Small intestine (tissue), 7 donors: ENCODE data around the gene FAM72C. TPM values are rescaled to one million over a fixed set of nuclear protein-coding genes. Genes with fewer than 3 reads are reported as not detected.
"Not testable (repeated sequence)": the region's sequence is repeated elsewhere in the genome, so short reads cannot be mapped to it uniquely, and the experiment has no call there.

Experiments
- DNase-seq, 2 donors: peaks; one replicate each; pipeline versions ENCODE4 v3.0.0 to v3.0.0-alpha.2; 2013
- FAIRE-seq: peaks from 2 replicates; lab custom pipeline; 2012; peaks lifted over from hg19 to GRCh38; lab: Jason Lieb, UNC
- H3K27ac ChIP-seq, 3 donors: one replicate each; pipeline ENCODE4 v1.5.1; 2013; ENCODE audit warnings: low read length in 2 of 3, mild to moderate bottlenecking in 2 of 3, control low read depth in 1 of 3, inconsistent platforms in 1 of 3, low read depth in 1 of 3, moderate library complexity in 1 of 3
- H3K27me3 ChIP-seq, 3 donors: one replicate each; pipeline ENCODE4 v1.6.1; 2013; ENCODE audit warnings: low read length in 3 of 3, inconsistent platforms in 1 of 3; ENCODE audit not compliant: control insufficient read depth in 3 of 3, insufficient read depth in 3 of 3
- H3K36me3 ChIP-seq, 3 donors: one replicate each; pipeline ENCODE4 v1.6.1; 2013; ENCODE audit warnings: low read length in 3 of 3, inconsistent platforms in 1 of 3, low read depth in 1 of 3, mild to moderate bottlenecking in 1 of 3, moderate library complexity in 1 of 3; ENCODE audit not compliant: control insufficient read depth in 3 of 3, insufficient read depth in 2 of 3
- H3K4me1 ChIP-seq, 3 donors: one replicate each; pipeline ENCODE4 v1.6.1; 2013; ENCODE audit warnings: low read length in 2 of 3, inconsistent platforms in 1 of 3, low read depth in 1 of 3, mild to moderate bottlenecking in 1 of 3, moderate library complexity in 1 of 3; ENCODE audit not compliant: control insufficient read depth in 3 of 3, insufficient read depth in 2 of 3
- H3K4me3 ChIP-seq, 3 donors: one replicate each; pipeline ENCODE4 v1.5.1; 2013; ENCODE audit warnings: low read length in 3 of 3, control low read depth in 1 of 3, inconsistent platforms in 1 of 3, low read depth in 1 of 3, mild to moderate bottlenecking in 1 of 3, moderate library complexity in 1 of 3
- H3K9me3 ChIP-seq, 2 donors: one replicate each; pipeline ENCODE4 v1.6.1; 2013; ENCODE audit warnings: low read depth in 1 of 2, low read length in 1 of 2; ENCODE audit not compliant: control insufficient read depth in 2 of 2, insufficient read depth in 1 of 2
- WGBS, 3 donors: extraction: QIAGEN DNeasy Blood & Tissue Kit; methylation state at CpG; one replicate each; pipeline ENCODE4 v1.1.7; 2013; 5-methylcytosine and 5-hydroxymethylcytosine counted together
- polyA plus RNA-seq, 4 donors: library from polyadenylated mRNA; stranded (reverse) in 3 of 4; unstranded in 1 of 4; fragments of 200-250 nt in 3 of 4; fragments of 120-200 nt in 1 of 4; gene quantifications; one replicate each; pipeline versions ENCODE4 v1.2.1 to v1.2.3, GENCODE V29; 2013
- donor health status: healthy with polysubstance abuse.
- donor health status: control.
- donor health status: control.
- donor health status: Bipolar disorder and iron deficiency.
- donor health status: healthy.

Gene FAM72C
- polyA plus RNA-seq, 4 donors = 0.22 to 1.6 (median 1.3) TPM; not detected in 1

DNA sequence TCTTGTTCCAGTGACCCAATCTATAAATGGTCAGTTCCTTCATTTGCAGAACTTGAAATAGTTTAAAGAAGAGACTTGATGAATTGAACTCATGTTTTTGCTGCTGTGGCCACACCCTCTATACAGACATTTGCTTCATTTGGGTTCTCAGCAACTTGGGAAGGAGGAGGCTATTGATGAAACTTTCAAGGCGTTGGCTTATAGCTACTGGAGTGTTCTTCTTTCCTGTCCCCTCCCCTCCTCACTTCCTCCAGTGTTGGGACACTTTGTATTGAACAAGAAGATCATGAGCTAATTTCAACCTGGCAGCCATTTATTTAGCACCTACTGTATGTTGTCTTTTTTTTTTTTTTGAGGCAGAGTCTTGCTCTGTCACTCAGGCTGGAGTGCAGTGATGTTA lies 17.9 kb upstream of the FAM72C start:
- not testable (repeated sequence) for DNase-seq, H3K27ac ChIP-seq, H3K4me3 ChIP-seq, H3K9me3 ChIP-seq, FAIRE-seq, H3K36me3 ChIP-seq, H3K4me1 ChIP-seq, H3K27me3 ChIP-seq
- no CpG with 5 or more reads among the region's 1 CpG for WGBS, 3 donors

DNA sequence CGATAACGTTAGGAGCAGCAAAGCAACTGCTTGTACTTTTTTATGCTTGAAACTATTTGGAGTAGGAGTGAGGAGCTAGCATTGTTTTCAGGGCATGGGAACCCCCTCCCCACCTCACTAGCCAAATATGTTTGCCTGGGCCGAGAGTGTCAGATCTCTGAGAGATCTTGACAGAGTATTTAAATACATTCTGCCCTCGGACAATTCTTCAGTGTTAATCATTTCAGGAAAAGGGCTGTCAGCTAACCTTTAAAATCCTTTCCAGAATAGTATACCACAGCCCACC lies 17.6 kb upstream of the FAM72C start:
- WGBS, 3 donors = no CpG with 5 or more reads among the region's 4 CpGs
- not testable (repeated sequence) for FAIRE-seq, H3K27me3 ChIP-seq

DNA sequence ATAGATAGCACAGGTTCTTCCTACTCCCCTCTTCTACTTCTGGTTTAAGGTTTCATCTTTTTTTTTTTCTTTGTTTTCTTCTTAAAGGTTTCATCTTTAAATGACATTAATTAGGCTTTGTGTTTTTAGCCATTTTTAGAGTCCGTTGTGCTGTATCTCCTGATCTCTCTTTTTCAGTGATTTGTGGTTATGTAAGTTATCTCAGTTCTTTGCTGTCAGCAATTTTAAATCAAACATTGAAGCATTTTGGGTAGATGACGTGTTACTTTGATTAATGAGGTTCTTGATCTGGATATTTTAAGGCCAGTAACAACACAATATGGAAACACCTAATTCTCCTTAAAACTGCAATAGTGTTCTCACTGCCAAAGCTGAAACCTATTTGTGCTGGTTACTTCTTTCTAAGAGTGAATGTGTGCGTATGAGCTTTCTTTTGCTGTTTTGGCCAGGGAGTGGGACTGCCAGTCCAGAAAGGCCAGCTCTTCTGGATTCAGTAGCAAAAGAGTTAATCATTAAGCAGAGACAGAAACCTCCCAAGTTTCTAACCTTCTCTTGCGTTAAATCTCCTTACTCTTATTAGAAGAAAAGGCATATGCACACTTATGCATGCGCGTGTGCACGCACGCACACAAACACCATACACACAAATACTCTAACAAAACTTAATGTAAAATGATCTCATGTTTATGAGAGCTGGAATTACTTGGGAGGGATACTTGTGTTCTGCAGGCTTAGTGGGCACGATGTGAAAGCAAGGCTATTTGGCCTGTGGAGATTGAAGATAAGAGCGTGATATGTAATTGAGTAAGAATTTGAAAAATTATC lies 17.0 kb upstream of the FAM72C start:
- H3K4me1 ChIP-seq, H3K9me3 ChIP-seq, H3K36me3 ChIP-seq, FAIRE-seq, H3K4me3 ChIP-seq, H3K27me3 ChIP-seq, H3K27ac ChIP-seq, DNase-seq: not testable (repeated sequence)
- 55 to 92% (median 78%) methylated on average over 1 of the region's 10 CpGs for WGBS, 3 donors

More for the DNA sequence above, 17.6 kb upstream of the FAM72C start:
- not testable (repeated sequence) for H3K4me1 ChIP-seq, H3K9me3 ChIP-seq, DNase-seq, H3K36me3 ChIP-seq, H3K27ac ChIP-seq, H3K4me3 ChIP-seq

DNA sequence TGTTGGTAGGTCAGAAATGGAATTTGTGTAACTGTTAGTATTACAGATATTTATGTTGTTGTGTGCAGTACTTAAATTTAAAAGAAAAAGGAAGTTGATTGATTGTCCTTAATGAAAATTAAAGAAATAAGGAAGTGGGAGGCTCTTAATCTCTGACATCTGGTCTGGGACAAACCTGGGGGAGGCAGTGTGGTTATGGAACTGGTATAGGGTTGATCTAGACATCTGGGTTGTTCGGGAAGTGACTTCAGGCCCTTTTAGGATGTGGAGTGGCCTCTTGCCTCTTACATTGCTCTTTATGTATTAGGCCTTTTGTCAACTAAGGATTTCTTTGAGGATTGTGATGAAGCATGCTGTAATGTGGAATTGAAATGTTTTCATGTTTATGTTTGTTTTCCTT lies 16.1 kb upstream of the FAM72C start:
- not testable (repeated sequence) for H3K4me1 ChIP-seq, H3K27me3 ChIP-seq, H3K36me3 ChIP-seq, DNase-seq, H3K27ac ChIP-seq, H3K9me3 ChIP-seq, H3K4me3 ChIP-seq, FAIRE-seq
- WGBS, 3 donors = no CpG with 5 or more reads among the region's 1 CpG

DNA sequence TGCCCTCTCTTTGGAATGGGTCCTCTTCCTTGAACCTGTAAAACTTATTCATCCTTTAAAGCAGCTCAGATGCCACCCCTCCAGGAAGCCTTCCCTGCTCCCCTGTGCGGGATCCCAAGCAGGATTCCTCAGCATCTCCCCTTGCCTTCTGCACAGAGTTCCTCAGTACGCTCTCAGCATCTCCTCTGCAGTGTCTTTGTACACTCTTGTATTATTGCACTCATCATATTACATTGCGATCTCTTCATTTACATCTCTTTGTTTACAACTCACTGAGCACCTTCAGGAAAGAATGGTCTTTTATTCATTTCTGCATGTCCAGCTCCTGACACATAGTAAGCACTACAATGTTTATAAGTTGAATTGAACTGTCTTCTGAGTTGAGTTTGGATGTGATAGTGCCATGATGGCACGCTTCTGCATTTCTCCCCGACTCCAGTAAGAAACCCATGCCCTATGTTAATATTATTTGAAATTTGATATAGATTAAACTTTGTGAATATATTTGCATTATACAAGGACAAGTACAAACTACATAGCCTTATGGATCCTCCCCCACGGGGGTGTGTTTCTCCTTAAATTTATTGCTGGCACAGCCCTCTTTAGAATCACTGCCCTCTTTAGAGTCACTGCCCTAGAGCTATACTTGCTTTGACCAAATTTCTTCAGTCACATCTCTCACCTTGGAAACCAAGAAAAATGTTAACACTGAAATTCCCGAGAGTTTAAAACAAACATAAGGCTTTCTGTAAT lies 13.1 kb upstream of the FAM72C start:
- FAIRE-seq, H3K4me1 ChIP-seq, H3K9me3 ChIP-seq, H3K4me3 ChIP-seq, H3K27ac ChIP-seq, H3K36me3 ChIP-seq, H3K27me3 ChIP-seq, DNase-seq: not testable (repeated sequence)
- 89 to 98% (median 94%) methylated on average over 3 of the region's 7 CpGs for WGBS, 3 donors

DNA sequence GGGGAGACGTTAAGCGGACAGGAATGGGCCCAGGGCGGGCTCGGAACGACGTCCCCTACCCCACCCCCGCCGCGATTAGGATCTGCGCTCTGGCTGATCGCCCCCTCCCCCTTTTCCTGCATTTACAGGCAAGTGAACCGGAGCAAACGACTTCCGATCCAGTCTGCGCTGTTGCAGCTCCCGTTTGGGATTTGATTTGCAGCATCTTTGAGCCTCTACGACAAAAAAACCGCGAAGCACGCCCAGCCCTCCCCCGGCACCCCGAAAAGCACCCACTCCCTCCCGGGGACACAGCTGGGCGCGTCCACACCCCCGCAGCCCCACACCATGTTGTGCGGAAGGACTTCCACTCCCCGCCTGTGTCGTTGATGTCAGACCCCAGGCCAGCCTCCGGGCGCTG lies 2.6 kb upstream of the FAM72C start:
- FAIRE-seq, H3K9me3 ChIP-seq, H3K27me3 ChIP-seq, H3K36me3 ChIP-seq, H3K27ac ChIP-seq, H3K4me1 ChIP-seq: not testable (repeated sequence)
- 0 to 1% (median 0%) methylated on average over 4 to 13 of the region's 31 CpGs for WGBS, 3 donors
- peak overlapping the region in 1 of 3 donors; percentile 18 for H3K4me3 ChIP-seq
- DNase-seq = peak in 1 of 2 donors; percentile 22

DNA sequence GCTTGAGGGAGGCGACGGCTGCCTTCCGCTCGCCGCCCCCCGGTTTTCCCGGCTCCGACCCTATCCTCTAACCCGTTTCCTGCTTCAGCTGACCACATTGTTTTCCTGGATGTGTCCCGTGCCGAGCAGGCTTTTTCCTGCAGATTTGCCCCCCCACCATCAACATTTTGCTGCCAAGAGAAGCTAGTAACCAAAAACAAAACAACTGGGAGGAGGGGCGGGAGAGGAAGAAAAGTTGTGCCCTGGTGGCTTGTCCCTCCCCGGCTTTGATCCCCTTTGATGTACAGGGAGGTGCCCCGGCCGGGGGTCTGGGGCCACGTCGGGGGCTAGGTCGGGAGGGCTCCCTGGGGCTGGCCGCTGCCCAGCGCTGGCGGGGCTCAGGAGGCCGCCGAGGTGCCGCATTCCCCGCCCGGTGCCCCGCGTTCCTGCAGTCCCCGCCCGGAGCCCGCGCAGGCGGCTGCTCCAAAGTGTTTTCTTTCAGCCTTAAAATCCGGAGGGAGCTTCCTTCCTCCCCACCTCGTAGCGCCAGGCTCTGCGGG lies 2.2 kb upstream of the FAM72C start:
- H3K9me3 ChIP-seq, DNase-seq, H3K36me3 ChIP-seq, H3K27ac ChIP-seq, H3K4me1 ChIP-seq, FAIRE-seq, H3K27me3 ChIP-seq: not testable (repeated sequence)
- peak overlapping the region in 1 of 3 donors; percentile 24 for H3K4me3 ChIP-seq
- 0 to 1% (median 0%) methylated on average over 2 to 16 of the region's 37 CpGs for WGBS, 3 donors

DNA sequence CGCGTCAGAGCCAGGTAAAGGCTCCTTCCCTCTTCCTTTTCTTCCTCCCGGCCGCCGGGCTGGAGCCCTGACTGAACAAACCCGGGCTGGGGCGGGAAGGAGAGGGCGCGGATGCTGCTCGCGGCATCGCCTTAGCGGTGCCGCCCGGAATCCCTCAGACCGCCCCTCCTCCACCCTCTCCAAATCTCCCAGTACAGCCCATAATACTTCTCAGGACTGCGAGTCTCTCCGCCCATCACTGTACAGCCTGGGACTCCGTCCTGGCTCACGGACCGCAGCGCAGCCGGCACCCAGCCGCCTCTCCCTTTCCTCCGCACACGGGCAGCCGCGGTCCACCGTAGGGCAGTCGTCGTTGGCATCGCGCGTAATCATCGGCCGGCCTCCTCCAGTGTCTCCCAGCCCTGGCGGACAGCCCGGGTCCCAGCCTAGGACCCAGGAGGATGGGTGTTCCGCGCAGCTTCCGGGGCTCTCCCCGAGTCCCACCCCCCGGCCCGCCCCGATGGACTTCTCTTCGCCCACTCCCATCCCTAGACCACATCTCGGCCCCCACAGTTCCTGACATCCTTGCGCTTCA lies 1.1 kb upstream of the FAM72C start:
- H3K4me1 ChIP-seq, DNase-seq, H3K4me3 ChIP-seq, H3K9me3 ChIP-seq, H3K27ac ChIP-seq, FAIRE-seq, H3K36me3 ChIP-seq, H3K27me3 ChIP-seq: not testable (repeated sequence)
- WGBS, 3 donors = no CpG with 5 or more reads among the region's 48 CpGs
